ENCODE measurements around the gene LMTK2.

The LMTK2 gene

GRCh38 chr7:98102170-98102569 is 4.5 kb upstream of the LMTK2 start:
- peaks cover 20% of the 10 kb centered on the region for H3K27me3 ChIP-seq
- TF ChIP-seq CTCF (IDR thresholded peaks at IDR 0.05) = no peak

DNA sequence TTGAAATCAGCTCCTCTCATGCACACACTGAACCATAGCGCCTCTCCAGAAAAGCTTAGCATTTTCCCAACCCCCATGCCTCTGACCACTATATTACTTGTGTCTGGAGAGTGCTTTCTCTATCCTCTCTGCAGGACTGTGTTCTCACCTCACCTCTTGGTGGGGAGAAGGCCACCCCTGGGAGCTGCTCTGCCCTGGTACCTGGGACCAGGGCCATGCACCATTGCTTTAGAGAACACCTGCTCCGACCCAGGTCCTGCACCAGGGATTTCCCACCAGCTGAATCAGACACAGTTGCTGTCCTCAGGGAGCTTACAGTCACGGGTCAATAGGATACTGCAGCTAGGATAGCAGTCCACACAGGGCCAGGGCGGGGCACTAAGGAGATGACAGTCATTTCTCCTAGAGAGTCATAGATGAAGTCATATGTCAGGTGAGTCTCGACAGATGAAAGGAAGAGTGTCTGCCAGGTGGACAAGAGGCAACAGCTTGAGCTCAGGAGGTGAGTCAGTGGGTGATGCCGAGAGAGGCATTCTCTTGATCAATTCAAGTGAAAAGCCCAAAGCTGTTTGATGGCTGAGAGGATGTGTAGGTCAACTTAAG is 619 bp upstream of the LMTK2 start:
- TF ChIP-seq CTCF (IDR thresholded peaks at IDR 0.05) = no peak
- no peak overlapping the region for H3K4me3 ChIP-seq (ENCODE audit: low read depth in 1 of 2, low read length in 1 of 2)
- peaks cover 21 to 39% of the 10 kb centered on the region in 2 experiments for H3K4me1 ChIP-seq (ENCODE audit: control insufficient read depth in 1 of 2, insufficient read depth in 1 of 2, low read depth in 1 of 2, low read length in 1 of 2)
- H3K36me3 ChIP-seq = no peaks in the 10 kb centered on the region
- H3K9me3 ChIP-seq = peaks cover 8% of the 10 kb centered on the region
- peaks cover 20% of the 10 kb centered on the region for H3K27me3 ChIP-seq
- H3K27ac ChIP-seq = no peak overlapping the region

More at GRCh38 chr7:98102170-98102569, 4.5 kb upstream of the LMTK2 start:
- H3K4me1 ChIP-seq (ENCODE audit: control insufficient read depth in 1 of 2, insufficient read depth in 1 of 2, low read depth in 1 of 2, low read length in 1 of 2) = peaks cover 0 to 1% of the 10 kb centered on the region in 2 experiments
- H3K27ac ChIP-seq = no peak overlapping the region
- no peak overlapping the region for H3K4me3 ChIP-seq (ENCODE audit: low read depth in 1 of 2, low read length in 1 of 2)
- H3K36me3 ChIP-seq = no peaks in the 10 kb centered on the region
- H3K9me3 ChIP-seq = peaks cover 16% of the 10 kb centered on the region

DNA sequence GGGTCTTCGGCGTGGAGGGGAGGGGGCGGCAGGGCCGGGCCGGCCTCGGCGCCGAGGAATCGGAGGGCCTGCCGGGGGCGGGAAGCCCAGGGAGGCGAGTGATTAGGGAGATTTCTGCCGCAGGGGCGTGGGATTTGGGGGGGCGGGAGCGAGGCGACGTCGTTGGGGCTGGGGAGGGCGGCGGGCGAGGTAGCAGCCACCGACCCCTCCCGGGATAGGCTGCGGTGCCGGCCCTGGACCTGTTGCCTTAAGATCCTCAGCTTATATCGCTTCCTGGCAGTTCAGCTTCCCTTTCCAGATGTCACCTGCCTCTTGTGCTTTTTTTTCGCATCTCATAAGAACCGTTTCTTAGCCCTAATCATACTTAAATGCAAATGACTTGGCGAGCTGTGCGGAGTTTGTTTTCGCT is 655 bp downstream of the LMTK2 start:
- Histone ChIP-seq H3K4me3 (ENCODE audit: low read depth in 1 of 2, low read length in 1 of 2) (peak overlapping the region; percentile 90 to 99), H3K9me3 (peaks cover 2% of the 10 kb centered on the region), H3K36me3 (no peaks in the 10 kb centered on the region), H3K4me1 (ENCODE audit: control insufficient read depth in 1 of 2, insufficient read depth in 1 of 2, low read depth in 1 of 2, low read length in 1 of 2) (peaks cover 21 to 39% of the 10 kb centered on the region in 2 experiments), H3K27me3 (peaks cover 18% of the 10 kb centered on the region), H3K27ac (peak overlapping the region; percentile 93)
- TF ChIP-seq CTCF (IDR thresholded peaks at IDR 0.05) = no peak

DNA sequence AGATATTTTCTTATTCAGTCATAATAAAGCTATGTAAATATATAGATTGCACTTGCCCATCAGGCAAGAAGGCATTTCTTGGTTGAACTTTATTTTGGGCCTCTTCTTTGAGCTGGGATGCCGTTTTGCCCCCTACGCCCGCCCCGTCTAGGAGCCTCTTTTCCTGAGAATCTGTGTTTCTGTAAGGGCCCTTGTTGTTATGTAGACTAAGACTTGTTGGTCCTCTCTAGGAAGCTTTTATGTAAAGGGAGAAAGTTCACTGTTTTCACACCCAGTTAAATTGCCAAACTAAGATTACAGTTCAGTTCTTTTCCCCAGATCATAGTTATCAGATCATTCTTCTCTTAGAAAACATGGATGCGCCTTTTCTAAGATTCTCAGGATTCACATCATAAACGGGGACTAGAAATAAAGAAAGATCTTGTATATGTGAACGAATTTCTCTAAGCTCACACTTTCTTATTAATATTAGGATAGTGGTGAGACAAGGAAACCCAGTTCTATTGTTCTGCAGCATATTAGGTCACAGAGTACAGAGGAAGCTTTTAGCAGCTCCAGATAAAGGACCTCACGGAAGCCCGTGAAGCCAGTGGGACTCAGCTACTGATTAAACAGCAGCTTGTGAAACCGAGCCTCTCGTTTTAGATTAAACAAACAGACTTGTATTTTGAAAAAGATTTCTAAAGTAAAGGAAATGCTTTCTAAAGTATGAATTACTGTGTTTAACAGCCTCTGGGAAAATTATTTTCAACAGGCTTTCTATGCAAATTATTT is 3.8 kb downstream of the LMTK2 start:
- H3K27me3 ChIP-seq = peaks cover 6% of the 10 kb centered on the region
- H3K9me3 ChIP-seq = no peaks in the 10 kb centered on the region
- H3K4me3 ChIP-seq (ENCODE audit: low read depth in 1 of 2, low read length in 1 of 2) = no peak overlapping the region
- H3K4me1 ChIP-seq (ENCODE audit: control insufficient read depth in 1 of 2, insufficient read depth in 1 of 2, low read depth in 1 of 2, low read length in 1 of 2) = peaks cover 21 to 39% of the 10 kb centered on the region in 2 experiments
- TF ChIP-seq CTCF (IDR thresholded peaks at IDR 0.05) = no peak
- no peaks in the 10 kb centered on the region for H3K36me3 ChIP-seq
- H3K27ac ChIP-seq = no peak overlapping the region

GRCh38 chr7:98112077-98112476 is 5.4 kb downstream of the LMTK2 start:
- no peaks in the 10 kb centered on the region for H3K27me3 ChIP-seq
- no peak overlapping the region for H3K27ac ChIP-seq
- TF ChIP-seq CTCF (IDR thresholded peaks at IDR 0.05) = no peak
- H3K9me3 ChIP-seq = no peaks in the 10 kb centered on the region
- H3K4me3 ChIP-seq (ENCODE audit: low read depth in 1 of 2, low read length in 1 of 2) = no peak overlapping the region
- peaks cover 23 to 44% of the 10 kb centered on the region in 2 experiments for H3K4me1 ChIP-seq (ENCODE audit: control insufficient read depth in 1 of 2, insufficient read depth in 1 of 2, low read depth in 1 of 2, low read length in 1 of 2)
- no peaks in the 10 kb centered on the region for H3K36me3 ChIP-seq
